Loucy (cell line): ENCODE data around the gene SMOC2.

Experiments
- CTCF ChIP-seq: fragments of 200-600 bp; sonication (generic); conservative IDR thresholded peaks from 2 replicates; pipeline ENCODE4 v1.5.1; 2014; ENCODE audit warnings: mild to moderate bottlenecking, antibody characterized with exemption, low read length
- EZH2phosphoT487 ChIP-seq: fragments of 200-600 bp; IDR thresholded peaks from 2 replicates; pipeline ENCODE4 v1.6.1; 2018; ENCODE audit warnings: antibody characterized with exemption, mild to moderate bottlenecking, moderate library complexity, borderline replicate concordance

GRCh38 chr6:168447700-168448099 lies 6.7 kb downstream of the SMOC2 start:
- TF ChIP-seq CTCF (no peak), EZH2phosphoT487 (no peak)
